Measurements from ENCODE around the gene FOXP1. TPM values are rescaled to one million over a fixed set of nuclear protein-coding genes. Genes with fewer than 3 reads are reported as not detected.

FOXP1 gene
- total and polyA plus RNA-seq, 12 donors, result 4.8 to 56.0 (median 43.8) TPM

DNA sequence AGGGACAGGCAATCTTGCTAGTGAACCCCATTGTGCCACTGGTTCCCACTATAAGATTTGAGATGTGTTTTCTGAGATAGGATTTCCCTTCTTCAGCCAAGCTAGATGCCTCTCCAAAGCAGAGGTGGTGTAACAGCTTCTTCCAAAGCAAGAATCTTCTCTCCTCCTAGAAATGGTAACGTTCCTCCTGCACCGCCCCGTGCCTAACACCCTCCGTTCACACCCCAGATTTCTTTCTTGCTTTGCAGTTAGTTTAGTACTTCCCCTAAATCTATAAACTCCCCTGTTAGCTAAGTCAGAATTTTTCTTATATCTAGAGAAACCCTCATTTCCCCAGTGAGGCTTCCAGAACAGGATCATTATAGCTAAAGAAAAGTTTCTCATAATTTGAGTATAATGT lies 653.5 kb downstream of the FOXP1 start:
- H3K4me3 ChIP-seq, result no peak overlapping the region
- no peaks in the 10 kb centered on the region for H3K36me3 ChIP-seq
- intact Hi-C loops (cut with DNase I), result no loop called here
- DNase-seq (no peak), ATAC-seq (no peak)
- H3K4me1 ChIP-seq, result no peaks in the 10 kb centered on the region
- TF ChIP-seq, protein P1, sequence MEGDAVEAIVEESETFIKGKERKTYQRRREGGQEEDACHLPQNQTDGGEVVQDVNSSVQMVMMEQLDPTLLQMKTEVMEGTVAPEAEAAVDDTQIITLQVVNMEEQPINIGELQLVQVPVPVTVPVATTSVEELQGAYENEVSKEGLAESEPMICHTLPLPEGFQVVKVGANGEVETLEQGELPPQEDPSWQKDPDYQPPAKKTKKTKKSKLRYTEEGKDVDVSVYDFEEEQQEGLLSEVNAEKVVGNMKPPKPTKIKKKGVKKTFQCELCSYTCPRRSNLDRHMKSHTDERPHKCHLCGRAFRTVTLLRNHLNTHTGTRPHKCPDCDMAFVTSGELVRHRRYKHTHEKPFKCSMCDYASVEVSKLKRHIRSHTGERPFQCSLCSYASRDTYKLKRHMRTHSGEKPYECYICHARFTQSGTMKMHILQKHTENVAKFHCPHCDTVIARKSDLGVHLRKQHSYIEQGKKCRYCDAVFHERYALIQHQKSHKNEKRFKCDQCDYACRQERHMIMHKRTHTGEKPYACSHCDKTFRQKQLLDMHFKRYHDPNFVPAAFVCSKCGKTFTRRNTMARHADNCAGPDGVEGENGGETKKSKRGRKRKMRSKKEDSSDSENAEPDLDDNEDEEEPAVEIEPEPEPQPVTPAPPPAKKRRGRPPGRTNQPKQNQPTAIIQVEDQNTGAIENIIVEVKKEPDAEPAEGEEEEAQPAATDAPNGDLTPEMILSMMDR (IDR thresholded peaks at IDR 0.05), result no peak
- no peaks in the 10 kb centered on the region for H3K9me3 ChIP-seq
- no peaks in the 10 kb centered on the region for H3K27me3 ChIP-seq
- no peak overlapping the region for H3K27ac ChIP-seq
- 96% methylated on average over 4 of the region's 4 CpGs for WGBS, 2 donors

DNA sequence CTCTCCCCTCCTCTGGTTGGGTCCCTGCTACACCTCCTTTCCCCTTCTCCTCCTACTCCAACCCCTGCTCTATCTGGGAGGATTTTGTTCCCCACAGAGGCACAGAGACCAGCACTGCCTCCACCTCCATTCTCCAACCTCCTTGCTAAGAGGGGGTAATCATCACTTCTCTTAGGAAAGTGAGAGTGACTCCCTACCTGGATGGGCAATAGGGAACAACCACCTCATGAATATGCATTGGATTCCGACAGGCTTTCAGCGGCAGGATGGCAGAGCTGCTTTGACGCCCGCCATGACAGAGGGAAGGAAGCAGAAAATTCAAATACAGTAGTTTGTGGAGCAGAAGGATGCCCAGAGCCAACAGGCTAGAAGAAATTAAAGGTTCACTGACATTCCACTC lies 656.3 kb downstream of the FOXP1 start:
- Histone ChIP-seq H3K4me3 (no peak overlapping the region), H3K27ac (no peak overlapping the region), H3K4me1 (no peaks in the 10 kb centered on the region), H3K27me3 (no peaks in the 10 kb centered on the region), H3K9me3 (no peaks in the 10 kb centered on the region), H3K36me3 (no peaks in the 10 kb centered on the region)
- ATAC-seq (no peak), DNase-seq (no peak)
- TF ChIP-seq, protein P1 (IDR thresholded peaks at IDR 0.05), result no peak
- intact Hi-C loops (cut with DNase I), result no loop called here
- WGBS, 2 donors, result 92 to 96% methylated on average over 4 of the region's 4 CpGs

DNA sequence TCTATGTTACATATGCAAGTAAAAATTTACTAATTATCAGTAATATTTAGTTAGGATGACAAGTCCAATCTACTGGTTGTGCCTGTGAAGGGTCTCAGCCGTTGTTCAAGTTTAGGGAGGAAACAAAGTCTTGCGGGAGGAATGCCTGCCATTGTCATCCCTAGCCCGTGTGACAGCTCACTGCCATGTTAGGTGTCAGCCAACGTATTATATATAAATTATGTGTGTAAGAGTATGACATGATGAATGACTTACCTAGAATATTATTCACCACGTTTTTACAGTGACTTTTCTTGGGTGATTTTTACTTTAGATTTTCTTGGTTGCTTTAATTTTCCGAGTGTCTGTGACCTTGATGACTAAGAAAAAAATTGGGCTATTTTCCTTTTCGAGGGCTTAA lies 656.7 kb downstream of the FOXP1 start:
- Histone ChIP-seq H3K4me1 (no peaks in the 10 kb centered on the region), H3K4me3 (no peak overlapping the region), H3K9me3 (no peaks in the 10 kb centered on the region), H3K36me3 (no peaks in the 10 kb centered on the region), H3K27me3 (no peaks in the 10 kb centered on the region), H3K27ac (no peak overlapping the region)
- 81 to 88% methylated on average over 7 of the region's 7 CpGs for WGBS, 2 donors
- ATAC-seq, result no peak
- intact Hi-C loops (cut with DNase I), result no loop called here
- no peak for DNase-seq
- TF ChIP-seq, protein P1 (IDR thresholded peaks at IDR 0.05), result no peak

DNA sequence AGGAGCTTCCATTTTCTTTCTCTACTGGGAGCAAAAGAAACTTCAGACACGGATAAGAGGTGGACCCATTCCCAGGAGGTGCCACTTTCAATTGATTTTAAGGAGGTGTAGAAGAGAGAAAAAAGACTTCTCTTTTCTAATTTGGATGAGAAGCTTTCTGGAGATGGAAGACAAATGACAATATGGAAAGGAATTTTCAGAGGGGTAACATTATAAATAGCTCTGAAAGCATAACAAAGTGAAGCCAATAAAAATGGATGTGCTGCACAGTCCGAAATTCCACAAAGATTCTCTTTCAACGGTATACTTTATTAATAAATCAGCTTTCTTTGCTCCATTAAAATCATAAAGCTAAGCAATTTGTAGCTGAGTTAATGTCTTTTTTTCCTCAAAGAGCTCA lies 663.9 kb downstream of the FOXP1 start:
- TF ChIP-seq, protein P1 (IDR thresholded peaks at IDR 0.05), result no peak
- no peaks in the 10 kb centered on the region for H3K27me3 ChIP-seq
- H3K27ac ChIP-seq, result no peak overlapping the region
- intact Hi-C loops (cut with DNase I), result no loop called here
- H3K36me3 ChIP-seq, result no peaks in the 10 kb centered on the region
- H3K4me3 ChIP-seq, result no peak overlapping the region
- DNase-seq, result no peak
- H3K9me3 ChIP-seq, result no peaks in the 10 kb centered on the region
- H3K4me1 ChIP-seq, result no peaks in the 10 kb centered on the region
- no peak for ATAC-seq
- WGBS, 2 donors, result 83 to 84% methylated on average over 3 of the region's 3 CpGs

DNA sequence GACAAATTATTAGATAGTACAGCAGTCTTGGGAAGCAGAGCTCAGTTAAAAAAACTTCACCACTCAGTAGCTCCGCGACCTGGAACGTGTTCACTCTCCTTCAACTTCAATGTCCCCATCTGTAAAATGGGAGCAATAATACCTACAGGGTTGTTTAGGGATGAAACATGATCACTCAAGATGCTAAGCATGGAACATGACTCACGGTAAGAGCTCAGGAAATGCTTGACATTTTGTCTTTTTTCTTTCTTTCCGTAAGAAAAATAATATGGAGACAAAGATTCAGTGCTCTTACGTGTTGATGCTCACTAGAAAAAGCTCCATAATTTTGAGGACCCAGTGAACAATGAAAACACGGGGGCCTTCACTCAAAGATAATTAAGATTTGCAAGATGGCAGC lies 664.4 kb downstream of the FOXP1 start:
- Histone ChIP-seq H3K4me3 (no peak overlapping the region), H3K36me3 (no peaks in the 10 kb centered on the region), H3K27me3 (no peaks in the 10 kb centered on the region), H3K27ac (no peak overlapping the region), H3K4me1 (no peaks in the 10 kb centered on the region), H3K9me3 (no peaks in the 10 kb centered on the region)
- TF ChIP-seq, protein P1 (IDR thresholded peaks at IDR 0.05), result no peak
- ATAC-seq (no peak), DNase-seq (no peak)
- WGBS, 2 donors, result 89 to 94% methylated on average over 7 of the region's 7 CpGs
- intact Hi-C loops (cut with DNase I), result no loop called here

Data from heart right ventricle (tissue), 16 donors.